ENCODE results near the gene CMKLR1. TPM values are rescaled to one million over a fixed set of nuclear protein-coding genes. Genes with fewer than 3 reads are reported as not detected.

The CMKLR1 gene
- total and polyA plus RNA-seq, 10 of the 15 experiments (the other 5 are each of a cell fraction or from before 2014, with no cell fraction given): 13.8 to 52.3 (median 26.2) TPM

DNA sequence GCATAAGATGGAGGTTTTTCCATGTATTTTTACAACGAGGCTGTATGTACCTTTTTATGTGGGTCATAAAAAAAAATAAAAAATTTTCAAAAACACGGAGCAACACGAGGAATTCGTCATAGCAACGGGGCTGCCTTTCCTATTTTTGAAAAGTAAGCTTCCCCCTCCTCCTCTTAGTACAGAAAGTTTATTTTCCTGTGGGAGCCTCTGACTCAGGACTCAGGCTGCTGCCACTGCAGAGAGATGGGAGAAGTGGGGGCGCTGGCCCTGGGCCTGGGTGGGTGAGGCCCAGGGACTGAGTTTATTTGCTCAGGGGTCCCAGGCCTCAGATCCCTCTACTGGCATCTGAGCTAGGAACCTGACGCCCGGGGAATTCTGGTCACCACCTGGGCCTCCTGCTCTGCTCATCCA lies 10.2 kb upstream of the CMKLR1 start:
- Histone ChIP-seq H3K36me3 (ENCODE audit: control insufficient read depth in 2 of 2, insufficient read depth in 2 of 2, low read length in 1 of 2) (no peaks in the 10 kb centered on the region), H3K9me3 (replicated peaks; ENCODE audit: control insufficient read depth, insufficient read depth, low read length) (peaks cover 4% of the 10 kb centered on the region; the same call in 2 of the 3 replicates), H3K4me2 (ENCODE audit: control insufficient read depth, insufficient read depth) (no peak overlapping the region), H2AFZ (ENCODE audit: control insufficient read depth, low read depth, low read length) (no peak overlapping the region), H3K79me2 (ENCODE audit: control insufficient read depth, insufficient read depth, low read length) (no peaks in the 10 kb centered on the region), H3K4me1 (ENCODE audit: control insufficient read depth, insufficient read depth, low read length) (no peaks in the 10 kb centered on the region), H3K27ac (ENCODE audit: control insufficient read depth, insufficient read depth) (no peak overlapping the region), H3K4me3 (no peak overlapping the region), H3K27me3 (replicated peaks in 1 of 2; ENCODE audit: control insufficient read depth in 2 of 2, insufficient read depth in 2 of 2, low read length in 1 of 2) (no peaks in the 10 kb centered on the region), H4K20me1 (ENCODE audit: control insufficient read depth, insufficient read depth) (no peaks in the 10 kb centered on the region), H3K9ac (ENCODE audit: control insufficient read depth, insufficient read depth, low read length) (no peak overlapping the region)
- CTCF ChIA-PET: interaction anchor here (1.0 kb wide), 1 partner anchor 11 kb away, joined by 3 read pairs; no protein-coding TSS in a partner anchor
- FAIRE-seq: no peak
- no peak for ATAC-seq
- WGBS (ENCODE audit: insufficient coverage, insufficient replicate concordance, low lambda C conversion rate, missing lambda C conversion rate): 38% methylated on average over 8 of the region's 8 CpGs
- in situ Hi-C loops (cut with MboI) (no loop called here), intact Hi-C loops (cut with micrococcal nuclease; ENCODE audit: unreplicated experiment) (no loop called here)
- SMC1A ChIA-PET (ENCODE audit: uncharacterized antibody, unreplicated experiment): interaction anchor here (1.2 kb wide), 1 partner anchor 93 kb away, joined by 4 read pairs; no protein-coding TSS in a partner anchor
- no peak for DNase-seq (ENCODE audit: low read depth, low spot score)
- BruUV-seq (replicated peaks): no TSS peak
- POLR2A ChIA-PET: interaction anchor here (0.9 kb wide), 1 partner anchor 11 kb away, joined by 3 read pairs; no protein-coding TSS in a partner anchor
- RAD21 ChIA-PET (ENCODE audit: unreplicated experiment): no interaction called here
- TF ChIP-seq NR2C1 (IDR thresholded peaks at IDR 0.05) (no peak), NFIC (IDR thresholded peaks at IDR 0.05; ENCODE audit: low read depth, low read length) (no peak), SRF (IDR thresholded peaks at IDR 0.05; ENCODE audit: low read depth in 2 of 2, low read length in 2 of 2) (no peak), CREM (IDR thresholded peaks at IDR 0.05; ENCODE audit: low read depth) (no peak), ZNF207 (IDR thresholded peaks at IDR 0.05; ENCODE audit: borderline replicate concordance) (no peak), BACH1 (IDR thresholded peaks at IDR 0.05; ENCODE audit: borderline replicate concordance) (no peak), RCOR1 (conservative IDR thresholded peaks at IDR 0.05; ENCODE audit: low read depth, low read length) (no peak), NFXL1 (IDR thresholded peaks at IDR 0.05; ENCODE audit: borderline replicate concordance) (no peak), ZNF24 (IDR thresholded peaks at IDR 0.05) (no peak), POLR2AphosphoS2 (IDR thresholded peaks at IDR 0.05; ENCODE audit: low read depth, low read length) (no peak), ASH2L (IDR thresholded peaks at IDR 0.05; ENCODE audit: borderline replicate concordance, low read depth) (no peak)
- TF ChIP-seq, protein P1, sequence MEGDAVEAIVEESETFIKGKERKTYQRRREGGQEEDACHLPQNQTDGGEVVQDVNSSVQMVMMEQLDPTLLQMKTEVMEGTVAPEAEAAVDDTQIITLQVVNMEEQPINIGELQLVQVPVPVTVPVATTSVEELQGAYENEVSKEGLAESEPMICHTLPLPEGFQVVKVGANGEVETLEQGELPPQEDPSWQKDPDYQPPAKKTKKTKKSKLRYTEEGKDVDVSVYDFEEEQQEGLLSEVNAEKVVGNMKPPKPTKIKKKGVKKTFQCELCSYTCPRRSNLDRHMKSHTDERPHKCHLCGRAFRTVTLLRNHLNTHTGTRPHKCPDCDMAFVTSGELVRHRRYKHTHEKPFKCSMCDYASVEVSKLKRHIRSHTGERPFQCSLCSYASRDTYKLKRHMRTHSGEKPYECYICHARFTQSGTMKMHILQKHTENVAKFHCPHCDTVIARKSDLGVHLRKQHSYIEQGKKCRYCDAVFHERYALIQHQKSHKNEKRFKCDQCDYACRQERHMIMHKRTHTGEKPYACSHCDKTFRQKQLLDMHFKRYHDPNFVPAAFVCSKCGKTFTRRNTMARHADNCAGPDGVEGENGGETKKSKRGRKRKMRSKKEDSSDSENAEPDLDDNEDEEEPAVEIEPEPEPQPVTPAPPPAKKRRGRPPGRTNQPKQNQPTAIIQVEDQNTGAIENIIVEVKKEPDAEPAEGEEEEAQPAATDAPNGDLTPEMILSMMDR (IDR thresholded peaks at IDR 0.05 in 2 of 3, conservative IDR thresholded peaks at IDR 0.05 in 1 of 3; ENCODE audit: control insufficient read depth in 2 of 3, extremely low read depth in 1 of 3, insufficient read depth in 1 of 3, low read depth in 3 of 3, low read length in 3 of 3): no peak
- TF ChIP-seq, protein P2, sequence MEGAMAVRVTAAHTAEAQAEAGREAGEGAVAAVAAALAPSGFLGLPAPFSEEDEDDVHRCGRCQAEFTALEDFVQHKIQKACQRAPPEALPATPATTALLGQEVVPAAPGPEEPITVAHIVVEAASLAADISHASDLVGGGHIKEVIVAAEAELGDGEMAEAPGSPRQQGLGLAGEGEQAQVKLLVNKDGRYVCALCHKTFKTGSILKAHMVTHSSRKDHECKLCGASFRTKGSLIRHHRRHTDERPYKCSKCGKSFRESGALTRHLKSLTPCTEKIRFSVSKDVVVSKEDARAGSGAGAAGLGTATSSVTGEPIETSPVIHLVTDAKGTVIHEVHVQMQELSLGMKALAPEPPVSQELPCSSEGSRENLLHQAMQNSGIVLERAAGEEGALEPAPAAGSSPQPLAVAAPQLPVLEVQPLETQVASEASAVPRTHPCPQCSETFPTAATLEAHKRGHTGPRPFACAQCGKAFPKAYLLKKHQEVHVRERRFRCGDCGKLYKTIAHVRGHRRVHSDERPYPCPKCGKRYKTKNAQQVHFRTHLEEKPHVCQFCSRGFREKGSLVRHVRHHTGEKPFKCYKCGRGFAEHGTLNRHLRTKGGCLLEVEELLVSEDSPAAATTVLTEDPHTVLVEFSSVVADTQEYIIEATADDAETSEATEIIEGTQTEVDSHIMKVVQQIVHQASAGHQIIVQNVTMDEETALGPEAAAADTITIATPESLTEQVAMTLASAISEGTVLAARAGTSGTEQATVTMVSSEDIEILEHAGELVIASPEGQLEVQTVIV (IDR thresholded peaks at IDR 0.05; ENCODE audit: borderline replicate concordance, partially characterized antibody): no peak
- TF ChIP-seq, protein P3, sequence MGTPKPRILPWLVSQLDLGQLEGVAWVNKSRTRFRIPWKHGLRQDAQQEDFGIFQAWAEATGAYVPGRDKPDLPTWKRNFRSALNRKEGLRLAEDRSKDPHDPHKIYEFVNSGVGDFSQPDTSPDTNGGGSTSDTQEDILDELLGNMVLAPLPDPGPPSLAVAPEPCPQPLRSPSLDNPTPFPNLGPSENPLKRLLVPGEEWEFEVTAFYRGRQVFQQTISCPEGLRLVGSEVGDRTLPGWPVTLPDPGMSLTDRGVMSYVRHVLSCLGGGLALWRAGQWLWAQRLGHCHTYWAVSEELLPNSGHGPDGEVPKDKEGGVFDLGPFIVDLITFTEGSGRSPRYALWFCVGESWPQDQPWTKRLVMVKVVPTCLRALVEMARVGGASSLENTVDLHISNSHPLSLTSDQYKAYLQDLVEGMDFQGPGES (IDR thresholded peaks at IDR 0.05): no peak
- TF ChIP-seq, protein P4, sequence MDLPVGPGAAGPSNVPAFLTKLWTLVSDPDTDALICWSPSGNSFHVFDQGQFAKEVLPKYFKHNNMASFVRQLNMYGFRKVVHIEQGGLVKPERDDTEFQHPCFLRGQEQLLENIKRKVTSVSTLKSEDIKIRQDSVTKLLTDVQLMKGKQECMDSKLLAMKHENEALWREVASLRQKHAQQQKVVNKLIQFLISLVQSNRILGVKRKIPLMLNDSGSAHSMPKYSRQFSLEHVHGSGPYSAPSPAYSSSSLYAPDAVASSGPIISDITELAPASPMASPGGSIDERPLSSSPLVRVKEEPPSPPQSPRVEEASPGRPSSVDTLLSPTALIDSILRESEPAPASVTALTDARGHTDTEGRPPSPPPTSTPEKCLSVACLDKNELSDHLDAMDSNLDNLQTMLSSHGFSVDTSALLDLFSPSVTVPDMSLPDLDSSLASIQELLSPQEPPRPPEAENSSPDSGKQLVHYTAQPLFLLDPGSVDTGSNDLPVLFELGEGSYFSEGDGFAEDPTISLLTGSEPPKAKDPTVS (IDR thresholded peaks at IDR 0.05; ENCODE audit: low read depth, low read length): no peak
- TF ChIP-seq, protein P5, sequence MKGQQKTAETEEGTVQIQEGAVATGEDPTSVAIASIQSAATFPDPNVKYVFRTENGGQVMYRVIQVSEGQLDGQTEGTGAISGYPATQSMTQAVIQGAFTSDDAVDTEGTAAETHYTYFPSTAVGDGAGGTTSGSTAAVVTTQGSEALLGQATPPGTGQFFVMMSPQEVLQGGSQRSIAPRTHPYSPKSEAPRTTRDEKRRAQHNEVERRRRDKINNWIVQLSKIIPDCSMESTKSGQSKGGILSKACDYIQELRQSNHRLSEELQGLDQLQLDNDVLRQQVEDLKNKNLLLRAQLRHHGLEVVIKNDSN (IDR thresholded peaks at IDR 0.05; ENCODE audit: borderline replicate concordance, extremely low read length, insufficient read depth, low read depth, low read length): no peak
